ENCODE measurements around the gene DNMBP.
"Not testable (repeated sequence)": the region's sequence is repeated elsewhere in the genome, so short reads cannot be mapped to it uniquely, and the experiment has no call there.

The DNMBP gene

DNA sequence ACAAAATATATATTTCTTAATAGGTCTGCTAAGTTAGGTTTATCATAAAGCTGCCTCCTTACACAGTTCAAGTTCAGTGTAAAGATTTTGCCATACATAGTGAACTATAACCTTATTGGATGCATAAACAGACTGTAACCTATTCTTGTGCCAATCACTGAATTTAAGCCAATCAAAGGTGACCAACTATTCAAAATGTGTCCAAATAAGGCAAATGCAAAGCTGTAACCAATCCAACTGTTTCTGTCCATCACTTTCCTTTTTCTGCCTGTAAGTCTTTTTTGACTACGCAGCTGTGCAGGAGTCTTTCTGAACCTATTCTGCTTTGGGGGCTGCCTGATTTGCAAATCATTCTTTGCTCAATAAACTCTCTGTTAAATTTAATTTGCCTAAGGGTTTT, 11.6 kb upstream of the DNMBP start:
- no peak for DNase-seq
- intact Hi-C loops (cut with DNase I): no loop called here

- DNase-seq: no peak
- intact Hi-C loops (cut with DNase I): no loop called here
Measured at GRCh38 chr10:100020886-100021253, 11.1 kb upstream of the DNMBP start.

GRCh38 chr10:100020142-100020885, 10.6 kb upstream of the DNMBP start:
- no peak for DNase-seq
- intact Hi-C loops (cut with DNase I): no loop called here

DNA sequence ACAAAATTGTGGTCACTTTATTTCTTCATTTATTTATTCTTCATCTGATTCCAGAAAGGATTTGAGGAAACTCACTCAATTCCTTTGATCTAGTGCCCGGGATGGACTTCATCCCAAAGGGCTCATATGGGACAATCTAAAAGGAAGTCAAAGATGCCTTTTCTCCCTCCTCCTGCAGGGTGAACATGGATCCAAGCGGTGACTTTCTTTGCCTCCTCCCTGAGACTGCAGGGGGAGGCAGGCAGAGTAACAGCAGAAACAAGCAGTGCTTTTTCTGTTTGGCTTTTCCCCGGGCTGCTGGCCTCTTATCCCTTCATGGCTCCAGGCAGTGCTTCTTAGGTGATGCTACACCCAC, 10.0 kb upstream of the DNMBP start:
- DNase-seq: no peak
- intact Hi-C loops (cut with DNase I): no loop called here

DNA sequence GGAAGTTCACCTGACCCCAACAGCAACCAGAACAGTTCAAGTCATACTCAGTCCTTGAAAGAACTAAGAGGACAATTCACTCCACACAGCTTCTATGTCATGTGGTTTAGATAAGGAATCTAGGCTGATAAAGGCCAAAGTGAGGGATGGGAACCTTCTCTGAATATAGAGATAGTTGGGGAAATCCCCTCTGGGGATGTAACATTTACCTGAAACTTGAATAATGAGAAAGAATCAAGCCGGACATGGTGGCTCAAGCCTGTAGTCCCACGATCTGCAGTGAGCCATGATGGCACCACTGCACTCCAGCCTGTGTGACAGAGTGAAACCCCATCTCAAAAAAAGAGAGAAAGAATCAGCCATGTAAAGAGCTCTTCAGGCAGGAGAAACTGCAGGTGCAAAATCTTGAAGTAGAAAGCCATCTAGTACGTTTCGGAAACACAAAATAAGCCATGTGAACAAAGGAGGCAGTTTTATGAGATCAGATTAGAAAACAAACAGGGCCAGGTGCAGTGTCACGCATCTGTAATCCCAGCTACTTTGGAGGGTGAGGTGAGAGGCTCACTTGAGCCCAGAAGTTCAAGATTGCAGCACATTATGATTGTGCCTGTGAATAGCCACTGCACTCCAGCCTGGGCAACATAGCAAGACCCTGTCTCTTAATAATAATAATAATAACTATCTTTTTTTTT, 4.5 kb upstream of the DNMBP start:
- DNase-seq: no peak
- intact Hi-C loops (cut with DNase I): no loop called here

DNA sequence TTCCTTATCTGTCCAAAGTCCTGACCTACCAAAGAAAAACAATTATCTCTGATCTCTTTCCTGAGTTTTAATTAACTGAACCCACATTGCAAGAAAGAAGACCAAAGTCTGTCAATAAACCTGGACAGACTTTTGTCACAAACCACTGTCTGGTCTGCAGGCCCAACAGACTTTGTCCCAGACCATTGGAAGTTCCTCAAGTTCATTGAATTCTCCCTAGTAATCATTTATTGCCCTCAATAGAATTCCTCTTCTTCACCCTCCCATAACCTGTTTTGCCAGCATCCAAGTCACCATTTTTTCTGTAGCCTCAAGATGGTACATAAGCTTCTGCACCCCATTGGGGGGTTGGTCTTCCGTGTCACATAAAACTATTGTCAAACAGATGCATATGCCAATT, 3.9 kb upstream of the DNMBP start:
- intact Hi-C loops (cut with DNase I): no loop called here

DNA sequence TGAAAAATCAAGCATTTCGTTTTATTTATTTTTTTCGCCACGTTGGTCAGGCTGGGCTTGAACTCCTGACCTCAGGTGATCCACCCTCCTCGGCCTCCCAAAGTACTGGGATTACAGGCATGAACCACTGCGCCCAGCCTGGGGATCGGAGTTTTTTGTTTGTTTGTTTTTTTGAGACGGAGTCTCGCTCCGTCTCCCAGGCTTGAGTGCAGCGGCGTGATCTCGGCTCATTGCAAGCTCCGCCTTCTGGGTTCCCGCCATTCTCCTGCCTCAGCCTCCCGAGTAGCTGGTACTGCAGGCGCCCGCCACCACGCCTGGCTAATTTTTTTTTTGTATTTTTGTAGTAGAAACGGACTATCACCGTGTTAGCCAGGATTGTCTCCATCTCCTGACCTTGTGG, 2.2 kb upstream of the DNMBP start:
- intact Hi-C loops (cut with DNase I); DNase-seq: not testable (repeated sequence)

More for the DNA sequence above, 3.9 kb upstream of the DNMBP start:
- no peak for DNase-seq

DNA sequence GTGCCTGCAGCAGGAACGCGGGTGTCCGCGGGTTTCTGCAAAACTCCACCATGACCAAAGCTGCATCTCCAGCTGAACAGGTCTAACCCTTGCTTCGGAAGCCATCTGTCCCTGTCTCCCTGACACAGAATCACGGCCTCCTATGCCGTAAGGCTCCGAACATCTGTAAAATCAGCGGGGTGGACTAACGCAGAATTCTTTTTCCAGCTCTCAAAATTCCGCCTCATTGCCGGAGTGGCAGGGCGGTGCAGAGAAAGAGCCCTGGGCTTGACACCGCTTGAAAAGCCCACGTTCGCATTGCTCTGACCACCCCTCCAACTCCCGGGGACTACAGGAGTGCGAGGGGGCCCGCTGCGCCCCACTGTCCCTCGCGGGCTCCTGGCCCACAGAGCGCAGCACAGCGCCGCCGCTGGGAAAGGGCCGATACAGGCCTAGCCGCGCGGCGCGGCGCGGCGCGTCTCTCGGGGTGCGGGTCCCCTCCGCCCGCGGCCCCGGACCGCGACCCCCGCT, 409 bp downstream of the DNMBP start:
- intact Hi-C loops (cut with DNase I): no loop called here

GRCh38 chr10:100008708-100009282, 952 bp downstream of the DNMBP start:
- no peak for DNase-seq
- intact Hi-C loops (cut with DNase I): no loop called here

More for the DNA sequence above, 409 bp downstream of the DNMBP start:
- peak; percentile 5 to 81 (median 63) for DNase-seq

- intact Hi-C loops (cut with DNase I): no loop called here
- no peak for DNase-seq
Measured at GRCh38 chr10:100008142-100008522, 1.6 kb downstream of the DNMBP start.

DNA sequence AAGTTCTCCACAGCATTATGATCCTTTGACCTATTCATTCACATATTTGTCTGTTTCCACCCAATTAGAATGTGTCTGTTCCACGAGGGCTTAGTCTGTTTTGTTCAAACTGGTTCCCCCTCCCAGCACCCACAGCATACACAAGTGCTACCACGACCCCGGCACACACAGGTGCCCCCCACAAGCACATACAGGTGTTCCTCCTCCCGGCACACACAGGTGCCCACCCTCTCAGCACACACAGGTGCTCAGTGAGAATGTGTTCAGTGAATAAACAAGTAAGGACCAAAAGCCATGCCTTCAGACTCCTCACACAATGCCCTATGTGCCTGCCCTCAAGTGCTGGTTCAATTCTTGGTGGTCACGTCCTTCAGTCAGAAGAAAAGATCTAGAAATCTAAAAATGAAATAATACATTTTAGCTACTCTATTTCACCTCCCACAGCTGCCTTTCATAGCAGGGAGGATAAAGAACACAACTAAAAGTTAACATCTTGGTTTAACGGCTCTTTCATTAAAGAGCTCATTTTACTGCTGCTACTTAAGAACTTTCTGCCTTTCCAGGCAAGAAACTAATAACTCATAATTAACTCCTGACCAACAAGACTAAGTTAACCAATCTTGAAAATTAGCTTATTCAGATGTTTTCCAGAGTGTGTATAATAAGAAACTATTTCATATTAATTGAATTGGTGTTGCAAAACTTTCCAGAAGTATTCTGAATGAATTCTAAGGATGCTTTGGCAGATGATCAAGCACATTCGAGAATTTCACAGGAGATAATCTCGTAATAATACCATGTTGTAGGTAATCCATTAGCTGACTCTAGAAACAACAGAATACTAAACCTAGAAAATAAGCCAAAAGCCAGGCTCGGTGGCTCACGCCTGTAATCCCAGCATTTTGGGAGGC, 2.3 kb downstream of the DNMBP start:
- DNase-seq: no peak
- intact Hi-C loops (cut with DNase I): no loop called here

- DNase-seq: peak in 1 of 42 donors; percentile 43
- intact Hi-C loops (cut with DNase I): no loop called here
Measured at GRCh38 chr10:100006243-100006886, 3.4 kb downstream of the DNMBP start.

GRCh38 chr10:100004805-100005510, 4.8 kb downstream of the DNMBP start:
- intact Hi-C loops (cut with DNase I): no loop called here
- DNase-seq: no peak

DNA sequence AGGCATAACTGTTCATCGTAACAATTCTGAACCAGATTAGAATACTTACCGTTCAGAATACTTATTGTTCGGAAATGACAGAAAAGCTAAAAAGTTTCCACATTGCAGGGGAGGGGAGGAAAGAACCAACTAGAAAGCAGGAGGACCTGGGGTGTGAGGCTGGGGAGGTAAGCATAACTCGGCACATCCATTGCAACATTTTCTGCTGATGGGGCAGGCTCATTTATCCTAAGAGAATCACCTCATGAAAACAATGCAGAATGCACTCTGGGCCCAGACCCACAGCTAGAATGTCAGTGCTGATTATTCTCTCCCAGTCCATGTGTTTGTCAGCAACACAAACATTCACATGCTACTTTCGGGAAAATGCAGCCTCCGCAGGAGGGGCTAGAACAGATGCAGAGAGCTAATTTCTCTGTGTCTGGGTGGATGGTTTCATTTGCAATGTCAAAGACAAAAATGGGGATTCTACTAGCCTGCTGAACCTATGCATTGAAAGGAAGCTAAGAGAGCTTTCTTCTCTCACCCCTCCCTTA, 9.6 kb downstream of the DNMBP start:
- intact Hi-C loops (cut with DNase I): no loop called here
- no peak for DNase-seq

GRCh38 chr10:99999319-100000108, 10.2 kb downstream of the DNMBP start:
- DNase-seq: no peak
- intact Hi-C loops (cut with DNase I): no loop called here

- intact Hi-C loops (cut with DNase I): no loop called here
- no peak for DNase-seq
Measured at GRCh38 chr10:99998889-99999288, 10.9 kb downstream of the DNMBP start.

Data from head of caudate nucleus (tissue), 42 donors.